ENCODE data around the gene BET1L.

DNA sequence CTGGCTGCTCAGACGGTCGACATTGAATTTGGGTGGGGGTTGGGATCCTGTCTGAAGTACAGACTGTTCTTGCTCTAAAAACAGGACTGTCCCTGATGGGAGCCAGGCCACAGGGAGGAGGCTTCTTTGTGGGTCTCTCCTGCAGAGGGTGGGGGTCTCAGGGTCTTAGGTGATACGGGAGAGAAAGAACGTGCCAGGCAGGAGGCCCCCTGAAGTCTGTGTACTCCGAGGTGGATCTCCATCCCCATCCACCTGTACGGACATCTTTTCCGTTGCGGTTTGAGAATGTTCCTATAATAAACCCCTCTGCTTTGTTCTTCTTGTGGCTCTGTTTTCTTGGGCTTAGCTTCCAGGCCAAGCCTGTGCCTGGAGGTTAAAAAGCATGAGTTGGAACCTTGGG lies 45.5 kb upstream of the BET1L start:
- TF ChIP-seq EZH2 (IDR thresholded peaks at IDR 0.05; ENCODE audit: insufficient read depth, low read length) = no peak
- TF ChIP-seq, protein P1, sequence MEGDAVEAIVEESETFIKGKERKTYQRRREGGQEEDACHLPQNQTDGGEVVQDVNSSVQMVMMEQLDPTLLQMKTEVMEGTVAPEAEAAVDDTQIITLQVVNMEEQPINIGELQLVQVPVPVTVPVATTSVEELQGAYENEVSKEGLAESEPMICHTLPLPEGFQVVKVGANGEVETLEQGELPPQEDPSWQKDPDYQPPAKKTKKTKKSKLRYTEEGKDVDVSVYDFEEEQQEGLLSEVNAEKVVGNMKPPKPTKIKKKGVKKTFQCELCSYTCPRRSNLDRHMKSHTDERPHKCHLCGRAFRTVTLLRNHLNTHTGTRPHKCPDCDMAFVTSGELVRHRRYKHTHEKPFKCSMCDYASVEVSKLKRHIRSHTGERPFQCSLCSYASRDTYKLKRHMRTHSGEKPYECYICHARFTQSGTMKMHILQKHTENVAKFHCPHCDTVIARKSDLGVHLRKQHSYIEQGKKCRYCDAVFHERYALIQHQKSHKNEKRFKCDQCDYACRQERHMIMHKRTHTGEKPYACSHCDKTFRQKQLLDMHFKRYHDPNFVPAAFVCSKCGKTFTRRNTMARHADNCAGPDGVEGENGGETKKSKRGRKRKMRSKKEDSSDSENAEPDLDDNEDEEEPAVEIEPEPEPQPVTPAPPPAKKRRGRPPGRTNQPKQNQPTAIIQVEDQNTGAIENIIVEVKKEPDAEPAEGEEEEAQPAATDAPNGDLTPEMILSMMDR (IDR thresholded peaks at IDR 0.05; ENCODE audit: insufficient read depth, low read depth, low read length) = no peak

Measured in astrocyte (in vitro differentiated cells and primary cell).